HG02852 (cell line): Measurements from ENCODE around the gene TMEM141.
A peak's percentile ranks its signal among the peaks of the same experiment; 100 is the strongest.

Source experiments
- ATAC-seq: cut with Tn5 transposase; IDR thresholded peaks from one replicate; pipeline ENCODE4 v1.9.1; 2021; ENCODE audit warnings: mild to moderate bottlenecking, moderate library complexity; ENCODE audit not compliant: unreplicated experiment

Gene TMEM141

DNA sequence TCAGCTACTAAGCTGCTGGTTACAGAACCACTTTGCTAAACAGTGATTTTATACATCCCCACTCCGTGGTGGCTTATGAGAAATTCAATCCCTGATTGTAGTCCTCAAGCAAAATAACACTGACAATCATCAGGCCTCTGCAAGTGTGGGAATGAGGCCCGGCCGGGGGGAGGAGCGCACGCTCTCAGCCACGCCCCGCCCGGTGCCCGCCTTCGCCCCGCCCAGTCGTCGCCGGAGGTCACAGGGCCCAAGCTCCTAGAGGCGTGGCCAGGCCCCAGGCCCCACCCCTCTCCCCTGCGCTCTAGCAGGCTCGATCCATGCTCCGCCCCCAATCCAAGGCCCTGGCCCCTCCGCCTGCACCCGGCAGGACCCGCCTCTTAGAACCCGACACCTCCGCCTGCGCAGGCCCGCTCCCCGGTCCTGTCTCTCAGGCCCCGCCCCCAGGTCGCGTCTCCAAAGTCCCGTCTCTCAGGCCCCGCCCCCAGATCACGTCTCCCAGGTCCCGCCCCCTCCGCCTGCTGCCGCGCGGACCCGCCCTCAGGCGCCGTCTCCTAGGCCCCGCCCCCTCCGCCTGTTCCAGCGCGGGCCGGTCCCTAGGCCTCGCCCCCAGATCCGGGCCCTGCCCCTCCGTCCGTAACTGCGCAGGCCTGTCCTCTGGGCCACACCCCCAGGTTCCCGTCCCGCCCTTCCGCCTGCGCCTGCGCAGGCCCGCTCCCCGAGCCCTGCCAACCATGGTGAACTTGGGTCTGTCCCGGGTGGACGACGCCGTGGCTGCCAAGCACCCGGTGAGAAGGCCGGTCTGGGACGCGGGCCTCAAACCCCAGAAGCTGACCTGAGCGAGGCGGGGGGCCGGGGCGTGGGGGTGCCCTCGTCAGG is at the start of gene TMEM141:
TMEM141 (plus strand) TSS at position 705 of the 876 bp plus-strand sequence; CDS start at position 732, 27 bp downstream.
- ATAC-seq = peak; percentile 84

DNA sequence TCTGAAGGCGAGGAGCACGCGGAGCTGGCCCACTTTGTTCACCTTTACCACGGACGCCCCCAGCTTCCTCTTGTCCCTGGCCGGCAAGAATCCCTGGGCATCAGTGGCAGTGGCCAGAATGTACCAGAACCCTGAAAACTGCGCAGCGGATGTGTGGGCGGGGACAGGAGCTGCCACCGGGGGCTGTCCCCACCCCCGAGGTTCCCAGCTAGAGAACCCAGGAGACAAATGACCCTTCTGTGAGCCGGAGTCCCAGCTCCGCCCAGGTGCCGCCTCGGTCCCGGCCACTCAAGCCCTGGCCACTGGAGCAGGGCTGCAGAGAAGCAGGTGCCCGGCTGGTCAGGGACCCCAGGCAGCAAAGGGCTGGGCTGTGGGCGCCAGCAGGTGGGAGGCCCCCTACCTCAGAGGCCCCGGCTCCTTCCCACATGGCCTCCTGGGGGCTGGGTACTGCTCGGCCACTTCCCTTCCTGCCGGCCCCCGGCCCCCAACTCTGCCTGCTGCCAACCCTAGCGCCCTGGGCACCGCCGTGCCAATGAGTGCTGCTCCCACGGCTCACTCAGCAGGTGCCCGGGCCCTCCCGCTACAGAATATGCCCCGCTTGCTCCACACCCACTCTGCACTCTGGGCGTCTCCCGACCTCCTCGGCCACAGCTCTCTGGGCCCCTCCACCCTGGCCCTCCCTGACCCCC is 49.1 kb upstream of the TMEM141 start:
- no peak for ATAC-seq

DNA sequence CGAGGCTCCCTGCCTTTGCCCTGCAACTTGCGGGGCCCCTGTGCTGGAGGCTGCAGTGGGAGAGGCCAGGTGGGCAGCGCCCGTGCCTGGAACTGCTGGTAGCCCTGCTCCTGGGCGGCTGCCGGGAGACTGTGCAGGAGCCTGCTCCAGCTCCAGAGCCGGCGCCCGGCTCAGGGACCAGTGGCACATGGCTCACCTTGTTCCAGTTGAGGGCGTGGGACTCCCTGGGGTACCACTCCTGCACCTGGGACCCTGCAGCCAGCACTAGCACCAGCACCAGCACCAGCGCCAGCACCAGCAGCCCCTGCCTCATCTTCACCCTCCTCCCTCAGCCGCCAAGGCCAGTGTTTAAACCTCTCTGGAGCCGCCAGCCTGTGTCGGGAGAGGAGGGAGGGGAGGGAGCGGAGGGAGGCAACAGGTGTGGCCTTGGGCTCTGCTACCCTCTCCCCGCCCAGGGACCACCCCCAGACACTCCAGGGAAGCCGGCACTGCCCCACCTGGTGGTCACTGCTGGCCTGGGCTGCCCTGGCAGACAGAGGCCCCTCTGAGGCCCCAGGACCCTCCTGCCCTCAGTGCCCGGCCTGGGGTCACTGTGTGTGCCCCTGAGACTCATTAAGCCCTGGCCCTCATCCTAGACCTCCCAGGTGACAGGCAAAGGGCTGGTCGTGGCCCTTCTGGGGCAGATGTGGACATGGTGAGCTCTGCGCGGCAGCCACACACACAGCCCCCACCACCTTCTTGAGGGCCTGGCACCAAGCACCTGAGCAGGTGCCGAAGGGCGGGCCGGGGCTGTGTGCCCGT is 48.4 kb upstream of the TMEM141 start, which contains the start of gene LCN10:
LCN10 (minus strand) TSS at position 350 of the 801 bp plus-strand sequence; CDS start at position 313, 37 bp downstream.
- ATAC-seq = no peak

DNA sequence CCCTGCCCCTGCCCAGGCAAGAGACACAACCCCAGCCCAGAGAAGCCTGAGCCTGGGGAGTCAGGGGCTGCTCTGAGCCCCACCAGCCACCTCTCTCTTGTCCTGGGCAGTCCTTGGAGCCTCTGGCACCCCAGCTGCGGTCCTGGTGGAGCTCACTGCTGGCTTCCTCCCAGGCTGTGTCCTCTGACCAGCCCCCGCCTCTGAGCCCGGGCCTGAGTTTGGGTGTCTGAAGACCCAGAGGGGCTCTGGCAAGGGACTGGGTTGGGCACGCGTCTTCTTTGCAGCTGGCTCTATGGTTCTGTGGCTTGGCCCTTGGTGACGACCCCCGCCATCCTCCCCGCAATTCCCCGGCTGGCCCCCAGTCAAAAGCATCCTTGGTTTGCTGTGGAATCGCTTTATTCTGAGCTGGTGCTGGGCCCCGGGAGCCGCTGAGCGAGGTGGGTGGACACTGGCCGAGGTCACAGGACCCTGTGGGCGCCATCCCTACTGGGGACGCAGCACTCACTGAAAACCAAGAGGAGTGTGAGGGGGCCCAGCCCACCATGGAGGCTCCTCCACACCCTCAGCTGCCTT is 47.4 kb upstream of the TMEM141 start:
- no peak for ATAC-seq

DNA sequence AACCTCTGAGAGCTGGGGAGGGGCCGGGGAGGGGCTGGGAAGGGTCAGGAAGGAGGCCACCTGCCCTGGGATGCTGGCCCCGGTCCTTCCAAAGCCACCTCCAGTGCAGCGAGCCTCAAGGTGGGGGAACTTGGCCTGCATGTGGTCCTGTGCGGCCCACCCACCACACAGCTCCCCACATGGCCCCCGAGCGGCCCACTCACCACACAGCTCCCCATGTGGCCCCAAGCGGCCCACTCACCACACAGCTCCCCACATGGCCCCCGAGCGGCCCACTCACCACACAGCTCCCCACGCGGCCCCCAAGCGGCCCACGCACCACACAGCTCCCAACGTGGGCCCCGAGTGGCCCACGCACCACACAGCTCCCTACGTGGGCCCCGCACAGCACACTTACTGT is 46.4 kb upstream of the TMEM141 start:
- no peak for ATAC-seq

DNA sequence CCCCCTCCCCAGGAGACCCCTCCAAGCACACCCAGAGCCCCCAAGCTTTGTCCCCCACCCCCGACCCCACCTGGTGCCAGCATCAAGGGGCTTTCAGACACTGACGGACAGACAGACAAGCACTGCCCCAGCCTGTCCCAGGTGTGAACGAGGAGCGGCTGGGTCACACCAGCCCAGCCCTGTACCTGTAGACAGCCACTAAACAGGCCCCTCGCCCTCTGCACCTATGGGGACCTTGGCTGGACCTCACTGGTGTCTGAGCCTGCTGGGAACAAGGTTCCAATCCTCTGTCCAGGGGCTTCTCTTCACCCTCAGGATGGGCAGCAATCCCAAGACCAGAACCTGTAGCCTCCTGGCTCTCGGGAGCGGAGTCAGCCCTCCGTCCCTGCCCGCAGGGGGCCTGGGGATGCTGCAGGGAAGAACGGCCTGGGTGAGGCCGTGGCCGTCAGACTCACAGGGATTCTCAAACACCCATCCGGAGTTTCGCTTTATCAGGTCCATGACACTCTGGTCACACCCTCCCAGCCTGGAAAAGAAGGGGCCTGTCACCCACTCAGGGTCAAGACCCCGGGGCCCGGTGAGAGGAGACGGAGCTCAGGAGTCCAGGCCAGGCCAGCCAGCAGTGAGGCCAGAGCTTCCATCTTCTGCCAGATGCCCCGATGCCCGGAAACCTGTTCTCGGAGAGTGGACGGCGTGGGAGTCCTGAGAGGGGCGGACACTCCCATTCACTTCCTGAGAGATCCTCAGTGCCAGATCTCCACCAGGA is 45.6 kb upstream of the TMEM141 start:
- no peak for ATAC-seq

DNA sequence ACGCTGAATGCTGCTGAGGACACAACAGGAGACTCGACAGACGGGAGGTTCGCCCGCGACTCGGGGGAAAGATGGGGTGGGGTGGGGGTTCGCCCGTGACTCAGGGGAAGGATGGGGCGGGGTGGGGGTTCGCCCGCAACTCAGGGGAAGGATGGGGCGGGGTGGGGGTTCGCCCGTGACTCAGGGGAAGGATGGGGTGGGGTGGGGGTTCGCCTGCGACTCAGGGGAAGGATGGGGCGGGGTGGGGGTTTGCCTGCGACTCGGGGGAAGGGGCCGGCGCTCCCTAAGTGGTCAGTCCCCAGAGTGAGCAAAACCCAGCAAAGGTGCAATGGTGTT is 45.0 kb upstream of the TMEM141 start:
- no peak for ATAC-seq

DNA sequence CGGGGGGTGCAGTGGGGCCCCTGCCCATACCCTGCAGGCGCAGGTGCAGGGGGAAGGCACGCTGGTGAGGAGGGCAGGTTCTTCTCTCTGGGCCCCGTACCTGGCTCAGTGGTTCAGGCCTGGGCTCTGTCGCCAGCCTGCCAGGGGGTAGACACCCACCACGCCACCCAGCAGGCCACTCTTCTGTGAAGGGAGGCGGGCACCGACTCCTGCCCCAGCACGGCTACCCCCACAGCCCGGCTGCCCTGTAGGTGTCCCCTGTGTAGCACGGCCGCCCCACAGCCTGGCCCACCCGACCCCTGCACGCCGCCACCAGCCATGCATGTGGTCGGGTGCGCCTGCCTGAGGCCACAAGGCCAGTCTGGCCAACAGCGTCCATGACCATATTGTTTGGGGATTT is 44.5 kb upstream of the TMEM141 start:
- no peak for ATAC-seq

DNA sequence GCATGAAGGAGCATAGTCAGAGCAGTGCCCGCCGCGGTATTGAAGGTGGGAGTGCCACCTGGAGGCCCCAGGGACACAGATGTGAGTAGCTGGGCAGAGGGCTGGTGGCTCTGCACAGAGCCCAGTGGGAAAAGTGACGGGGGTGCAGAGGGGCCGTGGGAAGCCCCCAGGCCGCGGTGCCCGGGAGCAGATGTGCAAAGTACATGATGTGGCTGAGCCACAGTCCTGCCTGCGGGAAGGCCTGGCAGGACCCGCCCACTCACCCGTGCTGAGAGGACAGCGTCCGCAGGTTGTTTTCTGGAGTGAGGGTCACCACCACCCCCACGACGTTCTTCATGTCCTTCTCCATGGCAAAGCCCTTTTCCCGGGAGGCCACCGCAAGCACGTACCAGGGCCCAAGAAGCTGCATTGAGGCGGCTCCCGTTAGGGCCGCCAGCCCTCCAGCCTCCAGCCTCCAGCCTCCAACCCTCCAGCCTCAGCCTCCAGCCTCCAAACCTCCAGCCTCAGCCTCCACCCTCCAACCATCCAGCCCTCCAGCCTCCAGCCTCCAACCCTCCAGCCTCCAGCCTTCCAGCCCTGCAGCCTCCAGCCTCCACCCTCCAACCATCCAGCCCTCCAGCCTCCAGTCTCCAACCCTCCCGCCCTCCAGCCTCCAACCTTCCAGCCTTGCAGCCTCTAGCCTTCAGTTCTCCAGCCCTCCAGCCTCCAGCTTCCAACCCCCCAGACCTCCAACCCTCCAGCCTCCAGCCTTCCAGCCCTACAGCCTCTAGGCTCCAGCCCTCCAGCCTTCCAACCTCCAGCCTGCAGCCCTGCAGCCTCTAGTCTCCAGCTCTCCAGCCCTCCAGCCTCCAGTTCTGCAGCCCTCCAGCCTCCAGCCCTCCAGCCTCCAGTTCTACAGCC is 43.7 kb upstream of the TMEM141 start:
- no peak for ATAC-seq

DNA sequence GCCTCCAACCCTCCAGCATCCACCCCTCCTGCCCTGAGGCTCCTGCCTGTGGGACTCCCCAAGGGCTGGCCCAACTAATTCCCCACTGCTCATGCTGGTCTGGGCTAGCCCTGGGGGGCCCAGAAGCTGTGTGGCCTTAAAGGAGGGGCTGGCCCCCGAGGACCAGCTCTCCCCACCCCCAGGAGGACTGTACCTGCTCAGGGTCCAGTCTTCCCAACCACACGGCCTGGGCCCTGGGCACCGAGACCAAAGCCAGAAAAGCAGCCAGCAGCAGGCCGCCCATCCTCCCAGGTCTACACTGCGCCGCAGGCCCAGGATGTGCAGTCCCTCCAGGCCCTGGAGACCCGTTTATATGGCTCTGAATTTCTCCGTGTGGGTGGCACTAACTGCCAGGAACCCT is 42.9 kb upstream of the TMEM141 start, which contains the start of gene LCN6:
LCN6 (minus strand) TSS at position 325 of the 400 bp plus-strand sequence; CDS start at position 283, 42 bp downstream.
- ATAC-seq = no peak

DNA sequence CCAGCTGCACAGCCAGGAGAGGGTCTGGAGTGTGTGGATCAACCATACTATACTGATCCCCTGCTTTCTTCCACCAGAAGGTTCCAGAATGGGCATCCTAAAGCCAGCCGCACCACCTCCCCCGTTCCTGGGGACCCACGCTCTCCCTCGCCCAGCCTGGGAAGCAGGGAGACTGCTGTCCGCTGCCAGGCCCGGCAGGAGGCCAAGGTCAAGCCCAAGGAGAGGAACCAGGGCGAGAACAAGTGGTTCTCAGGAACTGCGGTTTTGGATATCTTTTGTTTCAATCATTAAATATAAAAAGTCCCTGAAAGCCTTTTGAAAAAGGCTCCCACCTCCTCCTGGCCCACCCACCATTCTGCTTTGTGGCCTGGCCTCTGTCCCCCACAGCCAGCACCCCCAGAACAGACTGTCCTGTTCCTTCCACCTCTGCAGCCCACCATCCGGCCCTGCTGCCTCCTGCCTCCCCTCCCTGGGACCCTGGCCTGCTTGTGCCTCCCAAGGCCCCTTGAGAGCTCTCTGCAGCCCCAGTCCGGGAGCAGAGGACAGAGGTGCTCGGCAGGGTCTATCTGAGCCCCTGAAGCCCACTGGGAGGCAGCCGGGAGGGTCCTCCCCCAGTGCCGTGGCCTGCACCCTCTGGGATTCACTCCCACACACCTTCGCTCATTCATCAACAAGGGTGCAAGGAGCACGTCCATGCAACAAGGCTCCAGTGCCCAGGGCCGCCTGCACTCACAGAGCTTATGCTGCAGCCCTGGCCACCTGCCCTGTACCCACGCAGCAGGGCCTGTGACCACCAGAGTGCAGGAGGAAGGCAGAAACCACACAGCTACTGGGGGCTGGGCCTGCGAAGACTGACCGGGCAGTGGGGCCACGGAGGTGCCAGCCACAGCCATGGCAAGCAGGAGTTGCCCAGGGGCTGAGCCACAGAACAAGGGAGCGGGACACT is 42.2 kb upstream of the TMEM141 start:
- ATAC-seq = no peak

DNA sequence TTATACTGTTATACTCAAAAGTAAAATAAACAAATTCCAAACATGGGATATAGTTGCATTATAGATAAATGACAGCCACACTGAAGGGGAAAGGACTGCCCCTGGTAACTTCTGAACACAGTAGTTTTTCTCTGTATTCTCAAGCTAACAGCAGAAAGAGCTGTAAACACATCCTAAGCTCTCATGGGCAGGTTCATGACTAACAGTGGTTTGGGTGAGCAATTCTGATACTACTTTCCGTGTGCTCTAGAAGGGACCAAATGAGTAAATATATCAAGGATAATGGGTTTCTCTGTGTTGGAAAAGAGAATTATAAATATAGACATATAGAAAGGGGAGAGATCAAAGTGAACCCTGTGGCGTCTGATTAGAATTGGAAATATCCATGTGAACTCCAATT is 40.6 kb upstream of the TMEM141 start:
- no peak for ATAC-seq

DNA sequence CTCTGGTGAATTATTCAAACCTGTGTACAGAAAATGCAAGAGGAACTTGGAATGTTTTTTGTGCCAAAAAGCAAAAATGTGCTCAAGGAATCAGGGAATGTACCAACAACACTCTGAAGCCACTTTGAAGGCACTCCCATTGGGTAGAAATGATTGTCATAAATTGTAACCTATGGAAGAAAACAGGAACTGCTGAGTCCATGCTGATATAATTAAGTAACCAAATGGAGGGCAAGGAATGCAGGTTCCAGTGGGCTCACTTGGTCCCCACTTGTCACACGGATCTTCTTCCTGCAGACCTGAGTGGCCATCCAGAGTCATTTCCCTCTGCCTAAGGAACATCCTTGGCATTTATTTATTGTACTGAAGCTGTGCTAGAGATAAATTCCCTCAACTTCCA is 39.9 kb upstream of the TMEM141 start:
- ATAC-seq = no peak

DNA sequence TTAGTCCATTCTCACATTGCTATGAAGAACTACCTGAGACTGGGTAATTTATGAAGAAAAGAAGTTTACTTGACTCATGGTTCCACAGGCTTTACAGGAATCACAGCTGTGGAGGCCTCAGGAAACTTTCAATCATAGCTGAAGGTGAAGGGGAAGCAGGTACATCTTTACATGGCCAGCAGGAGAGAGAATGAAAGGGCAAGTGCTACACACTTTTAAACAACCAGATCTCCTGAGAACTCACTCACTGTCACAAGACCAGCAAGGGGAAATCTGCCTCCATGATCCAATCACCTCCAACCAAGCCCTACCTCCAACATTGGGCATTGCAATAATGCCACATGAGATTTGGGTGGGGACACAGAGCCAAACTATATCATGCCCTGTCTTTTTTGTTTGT is 39.3 kb upstream of the TMEM141 start:
- no peak for ATAC-seq

DNA sequence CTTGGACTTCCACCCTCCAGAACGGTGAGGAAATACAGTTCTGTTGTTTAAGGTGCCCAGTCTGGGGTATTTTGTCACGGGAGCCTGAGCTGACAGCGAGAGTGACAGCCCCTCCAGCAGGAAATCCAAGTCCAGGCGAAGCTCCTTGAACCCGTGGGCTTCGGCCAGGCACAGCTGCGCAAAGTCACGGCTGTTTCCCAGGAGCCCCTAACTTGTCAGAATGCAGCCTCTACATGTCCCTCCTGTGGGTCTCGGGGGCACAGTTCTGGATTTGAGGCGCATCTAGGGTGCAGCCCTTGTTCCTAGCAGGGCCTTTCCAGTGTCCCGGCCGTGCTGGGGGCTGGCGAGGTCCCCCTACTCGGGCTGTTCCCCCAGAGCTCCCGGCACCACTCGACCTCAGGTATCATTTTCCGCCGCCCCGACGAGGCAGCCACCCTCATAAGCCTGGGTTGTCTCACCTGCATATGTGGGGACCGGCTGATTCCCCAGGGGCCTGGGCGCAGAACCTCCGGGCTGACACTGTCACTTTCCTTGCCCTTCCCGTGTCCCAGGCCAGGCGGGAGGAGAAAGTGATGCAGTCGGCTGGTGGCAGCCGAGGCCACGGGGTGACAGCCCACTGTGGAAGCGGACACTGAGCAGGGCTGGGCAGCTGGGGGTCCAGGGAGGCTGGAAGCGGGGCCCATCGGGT is 37.6 kb upstream of the TMEM141 start:
- ATAC-seq = no peak

DNA sequence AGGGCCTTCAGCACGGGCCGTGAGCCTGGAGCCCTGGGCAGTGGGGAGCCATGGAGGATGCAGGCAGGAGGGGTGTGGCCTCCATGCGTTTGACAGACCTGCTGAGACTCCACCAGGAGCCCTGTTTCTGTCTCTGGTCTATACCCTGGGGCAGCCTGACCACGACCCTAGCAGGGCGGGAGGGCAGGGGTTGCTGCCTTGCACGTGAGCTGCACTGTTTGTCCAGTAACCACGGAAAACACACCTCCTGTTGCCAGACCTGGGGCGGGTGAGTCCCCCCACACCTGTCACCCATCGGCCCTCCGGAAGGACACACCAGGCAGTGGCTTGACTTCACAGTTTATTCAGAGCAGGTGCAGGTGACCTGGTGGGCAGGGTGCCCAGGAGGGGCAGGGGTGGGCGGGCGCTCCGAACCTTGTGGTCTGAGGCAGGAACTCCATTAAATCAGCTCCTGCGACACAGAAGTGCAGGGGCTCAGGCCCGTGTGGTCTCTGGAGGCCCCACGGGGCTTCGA is 37.0 kb upstream of the TMEM141 start:
- no peak for ATAC-seq

DNA sequence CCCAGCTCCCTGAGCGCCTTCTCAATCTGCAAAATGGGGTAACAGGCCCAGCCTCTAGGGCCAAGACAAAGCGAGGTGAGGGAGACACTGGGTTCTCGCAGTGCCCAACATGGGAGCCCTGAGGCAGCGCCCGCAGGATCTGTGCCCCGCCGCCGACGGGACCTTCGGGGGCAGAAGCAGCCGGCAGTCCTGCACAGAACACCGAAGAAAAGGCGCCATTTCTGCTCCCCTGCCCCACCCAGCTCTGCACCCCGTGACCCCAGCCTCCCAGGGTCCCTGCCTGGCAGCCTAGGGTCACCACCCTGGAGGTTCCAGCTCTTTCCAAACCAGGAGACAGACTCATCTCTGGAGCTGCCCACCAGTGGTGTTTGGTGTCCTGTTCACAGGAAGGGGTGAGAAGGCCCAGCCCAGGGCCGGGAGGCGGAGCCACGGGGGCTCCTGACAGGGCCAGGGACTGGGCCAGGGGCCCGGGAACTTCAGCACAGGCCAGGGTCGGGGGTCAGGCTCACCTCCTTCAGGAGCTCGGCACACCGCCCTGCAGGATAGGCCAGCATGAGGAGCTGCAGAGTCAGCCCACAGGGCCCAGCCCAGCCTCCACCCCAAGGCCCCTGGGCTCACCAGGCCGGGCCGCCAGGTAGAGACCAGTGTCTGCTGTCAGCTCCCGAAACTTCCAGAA is 36.4 kb upstream of the TMEM141 start:
- ATAC-seq = no peak
